Dendritic cell treated with granulocyte-macrophage colony-stimulating factor and Interleukin-4, amounts not matched to agents 40 ng/mL and 50 ng/mL, for 4 days (primary cell): ENCODE results near the gene PHLDB2.

ENCODE experiments used
- H3K27ac Mint-ChIP-seq: one replicate; pipeline ENCODE4 v1.8.0; 2022; ENCODE audit warnings: mild to moderate bottlenecking, mixed read lengths
- H3K27me3 Mint-ChIP-seq: one replicate; pipeline ENCODE4 v1.8.0; 2022; ENCODE audit warnings: mild to moderate bottlenecking, mixed read lengths
- H3K36me3 Mint-ChIP-seq: one replicate; pipeline ENCODE4 v1.8.0; 2022; ENCODE audit warnings: low read depth, mixed read lengths
- H3K4me1 Mint-ChIP-seq: one replicate; pipeline ENCODE4 v1.8.0; 2022; ENCODE audit warnings: low read depth, mixed read lengths
- H3K4me3 Mint-ChIP-seq: one replicate; pipeline ENCODE4 v1.8.0; 2022; ENCODE audit warnings: mild to moderate bottlenecking, moderate library complexity, mixed read lengths
- H3K9me3 Mint-ChIP-seq: one replicate; pipeline ENCODE4 v1.8.0; 2022; ENCODE audit warnings: mixed read lengths
- intact Hi-C: fragments of 100-400 bp; cut with micrococcal nuclease; formaldehyde crosslinking; loops from one replicate; pipeline ENCODE4 v1.15.0; 2022

The PHLDB2 gene

GRCh38 chr3:111978583-111979433, 119.7 kb downstream of the PHLDB2 start, which contains the start of gene ABHD10:
ABHD10 (plus strand) TSS chr3:111979026; CDS start chr3:111979062, 36 bp downstream.
- Mint-ChIP-seq H3K4me1 (peaks cover 17% of the 10 kb centered on the region), H3K36me3 (peaks cover 8% of the 10 kb centered on the region), H3K27ac (peak within 1 kb of the TSS; percentile 95), H3K27me3 (no peaks in the 10 kb centered on the region), H3K9me3 (no peaks in the 10 kb centered on the region), H3K4me3 (peak within 1 kb of the TSS; percentile 85)
- intact Hi-C loops, result no loop called here

DNA sequence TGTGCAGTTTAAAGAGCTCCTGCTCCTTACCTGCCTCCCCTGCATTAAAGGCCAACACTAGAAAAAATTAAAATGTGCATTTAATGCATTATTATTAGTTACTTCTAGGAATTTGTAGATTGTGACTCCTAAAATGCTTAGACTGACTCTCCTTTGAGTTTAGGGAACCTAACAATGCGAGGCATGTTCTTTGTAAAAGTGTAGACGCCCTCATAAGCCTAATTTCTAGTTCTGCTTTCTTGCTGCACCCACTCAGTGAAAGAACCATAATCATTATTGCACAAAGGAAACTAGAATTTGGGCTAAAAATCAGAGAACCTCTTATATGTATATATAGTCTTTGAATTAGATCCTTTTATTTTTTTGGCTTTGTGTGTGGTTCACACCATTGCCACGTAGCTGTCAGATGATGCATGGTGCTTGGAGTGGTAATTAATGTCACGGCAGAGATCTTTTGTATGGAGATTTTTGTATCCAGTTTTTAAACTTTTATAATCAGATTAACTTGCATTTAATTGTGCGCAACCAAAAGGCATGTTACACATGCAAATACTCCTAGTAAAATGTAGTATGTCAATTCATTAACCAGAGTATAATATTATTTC, 120.5 kb downstream of the PHLDB2 start:
- H3K27me3 Mint-ChIP-seq, result no peaks in the 10 kb centered on the region
- H3K9me3 Mint-ChIP-seq, result no peaks in the 10 kb centered on the region
- peaks cover 24% of the 10 kb centered on the region for H3K4me1 Mint-ChIP-seq
- peaks cover 16% of the 10 kb centered on the region for H3K36me3 Mint-ChIP-seq
- peak overlapping the region; percentile 85 for H3K4me3 Mint-ChIP-seq
- H3K27ac Mint-ChIP-seq, result peak overlapping the region; percentile 95
- intact Hi-C loops, result no loop called here

DNA sequence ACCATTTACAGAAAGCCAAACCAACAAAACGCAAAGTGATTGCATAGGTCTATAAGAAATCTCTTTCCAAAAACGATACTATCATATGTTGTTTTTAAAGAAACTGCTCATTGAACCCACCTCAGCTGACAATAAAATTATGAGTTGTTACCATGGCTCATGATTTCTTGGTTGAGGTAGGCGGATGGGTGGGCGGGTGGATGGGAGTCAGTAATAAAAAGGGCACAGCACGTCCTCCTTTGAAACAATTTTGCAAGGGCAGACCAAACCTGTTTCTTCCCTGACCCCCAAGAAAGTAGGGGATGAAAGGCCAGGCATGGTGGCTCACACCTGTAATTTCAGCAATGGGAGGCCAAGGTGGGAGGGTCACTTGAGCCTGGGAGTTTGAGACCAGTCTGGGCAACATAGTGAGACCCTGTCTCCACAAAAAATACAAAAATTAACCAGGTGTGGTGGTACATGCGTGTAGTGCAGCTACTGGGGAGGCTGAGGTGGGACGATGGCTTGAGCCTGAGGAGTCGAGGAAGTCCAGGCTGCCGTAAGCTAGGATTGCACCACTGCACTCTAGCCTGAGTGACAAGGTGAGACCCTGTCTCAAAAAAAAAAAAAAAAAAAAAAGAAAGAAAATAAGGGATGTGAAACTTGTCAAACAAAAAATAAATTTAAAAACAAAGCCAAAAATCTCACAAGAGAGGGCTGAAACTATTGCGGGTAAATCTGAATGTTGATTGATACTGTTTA, 121.8 kb downstream of the PHLDB2 start:
- Mint-ChIP-seq H3K27ac (peak overlapping the region; percentile 33), H3K9me3 (no peaks in the 10 kb centered on the region), H3K4me3 (peak overlapping the region; percentile 85), H3K27me3 (no peaks in the 10 kb centered on the region), H3K36me3 (peaks cover 29% of the 10 kb centered on the region), H3K4me1 (peaks cover 38% of the 10 kb centered on the region)
- intact Hi-C loops, result no loop called here

GRCh38 chr3:111981457-111981763, 122.3 kb downstream of the PHLDB2 start:
- intact Hi-C loops, result no loop called here
- Mint-ChIP-seq H3K27ac (peak overlapping the region; percentile 33), H3K9me3 (no peaks in the 10 kb centered on the region), H3K27me3 (no peaks in the 10 kb centered on the region), H3K36me3 (peaks cover 34% of the 10 kb centered on the region), H3K4me3 (no peak overlapping the region), H3K4me1 (peaks cover 40% of the 10 kb centered on the region)

- Mint-ChIP-seq H3K27me3 (no peaks in the 10 kb centered on the region), H3K4me3 (no peak overlapping the region), H3K27ac (no peak overlapping the region), H3K36me3 (peaks cover 63% of the 10 kb centered on the region), H3K9me3 (no peaks in the 10 kb centered on the region), H3K4me1 (peaks cover 40% of the 10 kb centered on the region)
- intact Hi-C loops, result no loop called here
Measured at GRCh38 chr3:111984636-111985298, 125.7 kb downstream of the PHLDB2 start.

DNA sequence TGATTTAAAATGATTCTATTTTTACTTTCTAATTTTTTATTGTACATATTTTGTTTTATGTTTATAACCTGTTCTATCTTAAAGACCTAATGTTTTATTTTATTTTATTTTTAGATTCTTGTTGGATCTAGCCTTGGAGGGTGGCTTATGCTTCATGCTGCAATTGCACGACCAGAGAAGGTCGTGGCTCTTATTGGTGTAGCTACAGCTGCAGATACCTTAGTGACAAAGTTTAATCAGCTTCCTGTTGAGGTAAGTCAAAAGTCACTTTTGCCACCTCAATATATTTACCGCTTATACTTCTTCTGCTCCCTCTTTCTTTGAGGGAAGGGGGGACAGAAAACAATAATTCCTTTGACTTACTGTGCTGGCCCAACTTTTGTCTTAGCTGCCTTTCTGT, 127.7 kb downstream of the PHLDB2 start:
- H3K27me3 Mint-ChIP-seq, result no peaks in the 10 kb centered on the region
- H3K36me3 Mint-ChIP-seq, result peaks cover 70% of the 10 kb centered on the region

DNA sequence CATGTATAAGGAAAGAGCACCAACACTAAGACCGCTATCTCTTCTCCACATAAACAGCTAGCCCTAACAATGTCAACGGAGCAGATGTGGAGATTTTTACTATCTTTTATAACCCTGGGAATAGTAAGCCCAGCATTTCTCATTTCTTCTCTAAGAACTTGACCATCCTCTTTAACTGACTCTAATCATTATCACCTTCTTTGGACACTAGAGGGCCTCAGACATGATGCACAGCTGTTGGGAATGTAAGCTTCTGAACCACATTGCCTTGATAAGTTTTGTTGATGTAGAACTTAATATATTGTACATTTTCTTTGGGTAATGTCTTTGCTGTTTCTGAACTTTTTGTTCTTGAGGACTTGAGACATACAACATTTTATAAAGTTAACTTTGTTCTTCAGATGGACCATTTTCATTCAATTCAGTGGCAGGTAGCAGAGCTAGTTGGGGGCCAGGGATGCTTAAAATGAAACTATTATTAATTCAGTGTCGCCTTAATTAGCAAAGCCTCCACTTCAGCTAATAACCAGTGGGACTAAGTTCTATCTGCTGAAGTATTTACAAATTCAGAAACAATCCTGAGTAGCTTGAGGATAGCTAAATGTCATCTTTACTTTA, 130.1 kb downstream of the PHLDB2 start:
- H3K27ac Mint-ChIP-seq, result no peak overlapping the region
- H3K36me3 Mint-ChIP-seq, result peaks cover 71% of the 10 kb centered on the region
- intact Hi-C loops, result loop anchor here (2.0 kb wide), 1 partner anchor 24 kb away; no protein-coding TSS in a partner anchor
- no peaks in the 10 kb centered on the region for H3K27me3 Mint-ChIP-seq
- no peak overlapping the region for H3K4me3 Mint-ChIP-seq
- peaks cover 19% of the 10 kb centered on the region for H3K4me1 Mint-ChIP-seq
- no peaks in the 10 kb centered on the region for H3K9me3 Mint-ChIP-seq

More for the DNA sequence above, 127.7 kb downstream of the PHLDB2 start:
- intact Hi-C loops, result no loop called here
- Mint-ChIP-seq H3K27ac (no peak overlapping the region), H3K9me3 (no peaks in the 10 kb centered on the region), H3K4me1 (peaks cover 30% of the 10 kb centered on the region), H3K4me3 (no peak overlapping the region)

GRCh38 chr3:111993038-111993437, 134.0 kb downstream of the PHLDB2 start:
- peaks cover 32% of the 10 kb centered on the region for H3K36me3 Mint-ChIP-seq
- intact Hi-C loops, result no loop called here
- H3K4me1 Mint-ChIP-seq, result no peaks in the 10 kb centered on the region
- no peak overlapping the region for H3K27ac Mint-ChIP-seq
- no peak overlapping the region for H3K4me3 Mint-ChIP-seq
- H3K9me3 Mint-ChIP-seq, result no peaks in the 10 kb centered on the region
- peaks cover 10% of the 10 kb centered on the region for H3K27me3 Mint-ChIP-seq

GRCh38 chr3:111998636-111999483, 139.8 kb downstream of the PHLDB2 start, which contains the start of gene TAGLN3:
TAGLN3 (plus strand) TSS chr3:111998922; CDS start chr3:111999423, 501 bp downstream.
- H3K36me3 Mint-ChIP-seq, result no peaks in the 10 kb centered on the region
- H3K4me1 Mint-ChIP-seq, result peaks cover 22% of the 10 kb centered on the region
- peak within 1 kb of the TSS; percentile 41 for H3K4me3 Mint-ChIP-seq
- peaks cover 44% of the 10 kb centered on the region for H3K27me3 Mint-ChIP-seq
- H3K9me3 Mint-ChIP-seq, result no peaks in the 10 kb centered on the region
- no peak within 1 kb of the TSS for H3K27ac Mint-ChIP-seq
- intact Hi-C loops, result no loop called here

DNA sequence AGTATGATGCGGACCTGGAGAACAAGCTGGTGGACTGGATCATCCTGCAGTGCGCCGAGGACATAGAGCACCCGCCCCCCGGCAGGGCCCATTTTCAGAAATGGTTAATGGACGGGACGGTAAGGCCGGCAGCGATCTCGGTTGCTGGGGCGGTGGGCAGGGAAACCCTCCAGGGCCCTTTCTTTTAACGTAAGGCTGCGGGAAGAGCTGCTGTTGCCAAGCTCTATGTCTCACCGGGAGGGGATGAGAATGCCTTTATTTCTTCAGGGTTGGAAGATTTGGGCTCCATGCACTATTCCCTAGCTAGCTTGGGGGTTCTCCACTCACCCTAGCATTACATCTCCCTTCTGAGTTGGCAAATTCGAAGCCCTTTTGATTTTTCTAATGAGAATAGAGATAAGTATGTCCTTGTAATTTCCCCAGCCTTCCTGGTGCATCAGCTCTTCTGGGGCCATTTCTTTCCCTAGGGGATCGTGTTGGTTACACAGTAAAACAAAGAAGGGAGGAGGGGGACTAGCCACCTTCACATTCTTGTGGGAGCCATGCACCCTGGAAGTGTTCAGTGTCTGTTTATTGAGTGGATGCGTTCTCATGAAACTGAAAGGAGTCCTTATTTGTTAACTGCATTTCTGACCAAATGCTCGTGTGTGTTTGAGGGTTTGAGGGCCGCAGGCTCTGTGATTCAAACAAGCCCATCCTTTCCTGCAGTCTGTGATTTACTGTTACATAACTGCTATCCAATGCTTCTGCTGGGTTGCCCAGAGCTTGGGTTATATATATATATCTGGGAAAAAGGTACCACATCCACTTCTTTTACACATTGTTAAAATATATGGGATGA, 140.6 kb downstream of the PHLDB2 start:
- peaks cover 44% of the 10 kb centered on the region for H3K27me3 Mint-ChIP-seq
- H3K4me3 Mint-ChIP-seq, result no peak overlapping the region
- H3K36me3 Mint-ChIP-seq, result no peaks in the 10 kb centered on the region
- H3K4me1 Mint-ChIP-seq, result peaks cover 22% of the 10 kb centered on the region
- no peaks in the 10 kb centered on the region for H3K9me3 Mint-ChIP-seq
- no peak overlapping the region for H3K27ac Mint-ChIP-seq
- intact Hi-C loops, result no loop called here

GRCh38 chr3:112000367-112000771, 141.3 kb downstream of the PHLDB2 start:
- H3K4me1 Mint-ChIP-seq, result peaks cover 22% of the 10 kb centered on the region
- no peak overlapping the region for H3K27ac Mint-ChIP-seq
- no peaks in the 10 kb centered on the region for H3K9me3 Mint-ChIP-seq
- H3K27me3 Mint-ChIP-seq, result peaks cover 44% of the 10 kb centered on the region
- no peaks in the 10 kb centered on the region for H3K36me3 Mint-ChIP-seq
- intact Hi-C loops, result no loop called here
- no peak overlapping the region for H3K4me3 Mint-ChIP-seq

- H3K27me3 Mint-ChIP-seq, result peaks cover 44% of the 10 kb centered on the region
- peaks cover 22% of the 10 kb centered on the region for H3K4me1 Mint-ChIP-seq
- no peak overlapping the region for H3K4me3 Mint-ChIP-seq
- intact Hi-C loops, result no loop called here
- no peaks in the 10 kb centered on the region for H3K9me3 Mint-ChIP-seq
- no peak overlapping the region for H3K27ac Mint-ChIP-seq
- no peaks in the 10 kb centered on the region for H3K36me3 Mint-ChIP-seq
Measured at GRCh38 chr3:112000966-112001365, 141.9 kb downstream of the PHLDB2 start.
